Stimulated activated CD4-positive, alpha-beta T cell treated with anti-CD3 and anti-CD28 coated beads, Interleukin-1b, Interleukin-23, amount 100 ng/mL, for 1 hour (primary cell): Measurements from ENCODE around the gene POFUT1.

Source experiments
- DNase-seq, 2 donors: peaks; one replicate each; pipeline ENCODE4 v3.0.0-alpha.2; 2020; ENCODE audit warnings: low read depth in 2 of 2

The POFUT1 gene

GRCh38 chr20:32206760-32207625 is 687 bp upstream of the POFUT1 start:
- no peak for DNase-seq

GRCh38 chr20:32208499-32209154 is 947 bp downstream of the POFUT1 start:
- DNase-seq, result no peak

- DNase-seq, result no peak
Measured at GRCh38 chr20:32209850-32210605, 2.3 kb downstream of the POFUT1 start.

GRCh38 chr20:32213870-32214269 is 6.2 kb downstream of the POFUT1 start:
- no peak for DNase-seq

GRCh38 chr20:32215147-32215546 is 7.5 kb downstream of the POFUT1 start:
- DNase-seq, result no peak

GRCh38 chr20:32215729-32216128 is 8.0 kb downstream of the POFUT1 start:
- no peak for DNase-seq

GRCh38 chr20:32216179-32217142 is 8.8 kb downstream of the POFUT1 start:
- DNase-seq, result no peak

GRCh38 chr20:32218156-32218900 is 10.6 kb downstream of the POFUT1 start:
- DNase-seq, result no peak

- no peak for DNase-seq
Measured at GRCh38 chr20:32224463-32224862, 16.8 kb downstream of the POFUT1 start.

- DNase-seq, result no peak
Measured at GRCh38 chr20:32226391-32226790, 18.7 kb downstream of the POFUT1 start.

GRCh38 chr20:32227306-32227705 is 19.6 kb downstream of the POFUT1 start:
- DNase-seq, result no peak

GRCh38 chr20:32227744-32228688 is 20.3 kb downstream of the POFUT1 start:
- DNase-seq, result no peak

GRCh38 chr20:32229251-32229747 is 21.6 kb downstream of the POFUT1 start:
- no peak for DNase-seq

- no peak for DNase-seq
Measured at GRCh38 chr20:32230707-32231106, 23.0 kb downstream of the POFUT1 start.

- no peak for DNase-seq
Measured at GRCh38 chr20:32231245-32231644, 23.6 kb downstream of the POFUT1 start.

GRCh38 chr20:32231847-32232246 is 24.2 kb downstream of the POFUT1 start:
- DNase-seq, result no peak

- DNase-seq, result no peak
Measured at GRCh38 chr20:32232326-32232886, 24.7 kb downstream of the POFUT1 start.

- no peak for DNase-seq
Measured at GRCh38 chr20:32233286-32233685, 25.6 kb downstream of the POFUT1 start.
